NCI-H1436 (cell line): ENCODE data around the gene APOF.
A peak's percentile ranks its signal among the peaks of the same experiment; 100 is the strongest.
"Not testable (repeated sequence)": the region's sequence is repeated elsewhere in the genome, so short reads cannot be mapped to it uniquely, and the experiment has no call there.

Source experiments
- DNase-seq: peaks from one replicate; lab custom pipeline; 2025; lab: John Stamatoyannopoulos, UW

APOF gene

GRCh38 chr12:56332512-56333196, 30.0 kb downstream of the APOF start:
- DNase-seq, result no peak

GRCh38 chr12:56330936-56331490, 31.6 kb downstream of the APOF start:
- DNase-seq, result no peak

- DNase-seq, result no peak
These were observed 36.1 kb downstream of the APOF start for GRCh38 chr12:56326533-56326932.

DNA sequence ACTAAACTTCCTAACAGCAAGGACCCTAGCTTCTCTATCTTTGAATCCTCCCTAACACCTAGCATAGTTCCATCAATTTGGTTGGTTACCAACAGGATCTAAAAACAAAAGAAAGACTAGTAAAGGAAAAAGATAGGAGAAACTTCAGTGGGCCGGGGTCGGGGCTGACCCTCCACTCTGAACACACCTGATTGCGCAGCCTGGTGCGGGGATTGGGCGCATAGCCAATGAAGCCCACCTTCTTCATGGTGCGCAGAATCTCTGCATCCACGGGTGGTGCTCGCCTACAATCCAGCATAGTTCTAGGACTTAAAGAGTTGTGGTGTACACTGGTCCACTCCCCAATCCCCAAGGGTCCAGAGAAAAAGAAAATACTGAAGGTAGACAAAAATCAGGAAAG, 36.5 kb downstream of the APOF start:
- DNase-seq, result no peak

DNA sequence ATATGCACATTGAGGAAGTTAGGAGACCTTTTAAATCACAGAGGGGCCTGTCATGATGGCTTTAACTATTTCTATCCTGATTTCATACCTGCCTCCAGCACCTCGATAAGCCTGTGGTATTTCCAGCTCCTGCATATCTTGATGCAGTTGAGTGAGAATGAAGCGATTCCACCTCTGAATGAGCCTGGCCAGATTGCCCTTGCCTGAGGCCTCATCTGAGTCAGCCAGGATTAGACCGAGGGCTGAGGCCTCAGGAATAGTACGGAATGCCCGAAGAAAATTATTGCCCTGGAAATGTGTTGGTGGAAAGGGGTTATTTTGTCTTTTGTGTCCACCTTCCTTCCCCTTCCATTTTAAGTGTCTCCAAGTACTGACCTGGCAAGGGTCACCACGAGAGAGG, 38.5 kb downstream of the APOF start:
- no peak for DNase-seq

DNA sequence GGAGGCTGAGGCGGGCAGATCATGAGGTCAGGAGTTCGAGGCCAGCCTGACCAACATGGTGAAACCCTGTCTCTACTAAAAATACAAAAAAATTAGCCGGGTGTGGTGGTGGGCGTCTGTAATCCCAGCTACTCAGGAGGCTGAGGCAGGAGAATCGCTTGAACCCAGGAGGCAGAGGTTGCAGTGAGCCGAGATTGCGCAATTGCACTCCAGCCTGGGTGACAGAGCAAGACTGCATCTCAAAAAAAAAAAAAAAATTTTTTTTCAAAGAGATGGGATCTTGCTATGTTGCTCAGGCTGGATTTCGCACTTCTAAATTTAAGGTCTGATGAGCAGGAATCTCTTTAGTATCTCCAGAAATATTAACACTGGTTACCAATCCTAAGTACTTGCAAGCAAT, 41.0 kb downstream of the APOF start:
- DNase-seq, result not testable (repeated sequence)

- DNase-seq, result no peak
These were observed 41.6 kb downstream of the APOF start for GRCh38 chr12:56321027-56321426.

DNA sequence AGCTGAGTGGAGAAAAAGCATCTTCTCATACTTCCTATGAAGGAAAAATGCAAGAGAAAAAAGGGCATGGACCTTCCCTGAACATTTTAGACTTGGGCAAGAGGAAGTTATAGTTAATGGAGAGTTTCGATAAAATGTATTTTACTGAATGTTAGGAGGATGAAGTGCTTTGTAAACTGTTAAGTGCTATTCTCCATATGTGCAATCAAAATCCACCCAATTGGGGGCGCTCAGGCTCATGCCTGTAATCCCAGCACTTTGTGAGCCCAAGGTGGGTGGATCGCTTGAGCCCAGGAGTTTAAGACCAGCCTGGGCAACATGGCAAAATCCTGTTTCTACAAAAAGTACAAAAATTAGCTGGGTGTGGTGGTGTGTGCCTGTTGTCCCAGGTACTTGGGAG, 45.0 kb downstream of the APOF start:
- no peak for DNase-seq

DNA sequence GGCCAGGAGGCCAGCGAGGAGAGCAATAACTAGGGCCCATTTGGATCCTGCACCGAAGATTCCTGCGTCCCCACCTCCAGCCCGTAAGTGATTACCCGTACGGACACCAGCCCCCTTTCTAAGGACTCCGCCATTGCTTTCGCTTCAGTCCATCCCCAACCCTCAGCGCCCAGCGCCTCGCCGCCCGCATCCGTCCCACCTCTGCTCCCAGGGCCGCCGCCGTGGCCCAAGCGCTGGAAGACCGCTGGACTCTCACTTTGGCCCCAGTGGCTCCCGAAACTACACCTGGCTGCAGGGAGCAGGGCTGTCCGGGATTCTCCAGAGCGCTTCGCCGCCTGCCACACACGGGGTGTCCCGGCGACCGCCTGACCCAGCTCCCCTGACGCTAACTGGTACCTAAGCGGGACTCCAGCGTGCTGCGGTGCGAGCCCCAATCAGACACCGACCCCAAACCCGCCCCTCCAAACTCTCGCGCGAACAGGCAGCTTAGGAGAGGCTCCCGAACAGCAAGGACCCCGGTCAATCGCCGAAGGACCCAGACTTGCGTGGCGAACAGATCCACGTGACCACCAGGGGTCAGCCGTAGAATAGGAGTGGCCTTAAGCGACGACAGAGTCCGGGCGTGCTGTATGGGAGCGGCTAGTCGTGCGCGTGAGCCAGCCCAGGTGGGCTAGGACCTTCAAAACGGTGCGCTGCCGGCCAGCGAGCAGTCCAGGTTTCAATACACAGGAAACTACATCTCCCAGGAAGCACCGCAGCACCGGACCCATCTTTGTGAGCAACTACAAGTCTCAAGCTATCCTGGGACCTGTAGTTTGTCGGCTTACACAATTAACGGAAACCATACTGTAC, 46.8 kb downstream of the APOF start, which contains the start of gene CNPY2:
CNPY2 (minus strand) TSS at position 367 of the 852 bp plus-strand sequence. CDS start 771 bp downstream, outside the sequence.
- peak; percentile 87 for DNase-seq

GRCh38 chr12:56315249-56315621, 47.4 kb downstream of the APOF start:
- no peak for DNase-seq

DNA sequence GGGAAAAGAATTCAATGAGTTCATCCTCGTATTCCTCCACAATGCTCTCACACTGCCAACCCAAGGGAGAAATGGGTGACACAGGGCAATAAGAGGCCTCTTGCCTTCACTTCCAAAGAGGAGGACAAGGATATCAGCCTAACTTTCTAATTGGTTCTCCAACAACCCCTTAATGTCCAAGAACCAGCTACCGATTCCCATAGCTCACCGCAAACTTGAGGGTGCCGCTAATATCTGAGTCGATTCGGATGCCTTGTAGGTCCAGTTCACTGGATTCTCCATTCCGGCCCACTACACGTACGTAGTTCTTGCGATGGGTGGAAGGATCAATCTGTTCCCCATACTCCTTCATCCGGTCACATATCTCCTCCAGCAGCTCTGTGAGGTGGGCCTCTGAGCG, 51.7 kb downstream of the APOF start:
- DNase-seq, result no peak
